Breast epithelium (tissue), 3 donors: ENCODE data around the gene NCKAP5.

Experiments
- POLR2A ChIP-seq: fragments of 450-650 bp; IDR thresholded peaks from one replicate; pipeline ENCODE4 v1.6.1; 2016; ENCODE audit warnings: antibody characterized with exemption, mild to moderate bottlenecking, moderate library complexity
- POLR2AphosphoS5 ChIP-seq, 3 donors: sonication (generic); formaldehyde crosslinking; IDR thresholded peaks; one replicate each; pipeline ENCODE4 v1.6.1; 2017; ENCODE audit warnings: antibody characterized with exemption in 3 of 3
- TF ChIP-seq, protein P1 (sequence below), 3 donors: fragments of 450-650 bp; IDR thresholded peaks; one replicate each; pipeline ENCODE4 v1.5.1; 2016 to 2017; ENCODE audit warnings: antibody characterized with exemption in 3 of 3, mild to moderate bottlenecking in 3 of 3, moderate library complexity in 3 of 3

GRCh38 chr2:133418671-133419070, 149.6 kb downstream of the NCKAP5 start:
- TF ChIP-seq, protein P1, sequence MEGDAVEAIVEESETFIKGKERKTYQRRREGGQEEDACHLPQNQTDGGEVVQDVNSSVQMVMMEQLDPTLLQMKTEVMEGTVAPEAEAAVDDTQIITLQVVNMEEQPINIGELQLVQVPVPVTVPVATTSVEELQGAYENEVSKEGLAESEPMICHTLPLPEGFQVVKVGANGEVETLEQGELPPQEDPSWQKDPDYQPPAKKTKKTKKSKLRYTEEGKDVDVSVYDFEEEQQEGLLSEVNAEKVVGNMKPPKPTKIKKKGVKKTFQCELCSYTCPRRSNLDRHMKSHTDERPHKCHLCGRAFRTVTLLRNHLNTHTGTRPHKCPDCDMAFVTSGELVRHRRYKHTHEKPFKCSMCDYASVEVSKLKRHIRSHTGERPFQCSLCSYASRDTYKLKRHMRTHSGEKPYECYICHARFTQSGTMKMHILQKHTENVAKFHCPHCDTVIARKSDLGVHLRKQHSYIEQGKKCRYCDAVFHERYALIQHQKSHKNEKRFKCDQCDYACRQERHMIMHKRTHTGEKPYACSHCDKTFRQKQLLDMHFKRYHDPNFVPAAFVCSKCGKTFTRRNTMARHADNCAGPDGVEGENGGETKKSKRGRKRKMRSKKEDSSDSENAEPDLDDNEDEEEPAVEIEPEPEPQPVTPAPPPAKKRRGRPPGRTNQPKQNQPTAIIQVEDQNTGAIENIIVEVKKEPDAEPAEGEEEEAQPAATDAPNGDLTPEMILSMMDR (IDR thresholded peaks at IDR 0.05), result no peak
- TF ChIP-seq POLR2A (no peak), POLR2AphosphoS5 (IDR thresholded peaks at IDR 0.05) (no peak)
